GM19463 (cell line): ENCODE data around the gene GPR63.

Experiments
- ATAC-seq: cut with Tn5 transposase; IDR thresholded peaks from one replicate; pipeline ENCODE4 v1.9.1; 2021; ENCODE audit warnings: mild to moderate bottlenecking, moderate library complexity; ENCODE audit not compliant: unreplicated experiment

Gene GPR63

GRCh38 chr6:96823743-96824142, 13.5 kb downstream of the GPR63 start:
- no peak for ATAC-seq

GRCh38 chr6:96821034-96821433, 16.2 kb downstream of the GPR63 start:
- ATAC-seq, result no peak

- no peak for ATAC-seq
These were observed 20.9 kb downstream of the GPR63 start for GRCh38 chr6:96816301-96816817.

- no peak for ATAC-seq
These were observed 22.7 kb downstream of the GPR63 start for GRCh38 chr6:96814625-96815024.

- peak; percentile 40 for ATAC-seq
These were observed 25.1 kb downstream of the GPR63 start for GRCh38 chr6:96812077-96812703.

GRCh38 chr6:96811670-96812069, 25.6 kb downstream of the GPR63 start:
- no peak for ATAC-seq

GRCh38 chr6:96811136-96811535, 26.1 kb downstream of the GPR63 start:
- no peak for ATAC-seq

- ATAC-seq, result no peak
These were observed 28.2 kb downstream of the GPR63 start for GRCh38 chr6:96809119-96809518.

- ATAC-seq, result no peak
These were observed 34.2 kb downstream of the GPR63 start for GRCh38 chr6:96803106-96803481.

- peak; percentile 63 for ATAC-seq
These were observed 41.8 kb downstream of the GPR63 start for GRCh38 chr6:96795481-96795880.

DNA sequence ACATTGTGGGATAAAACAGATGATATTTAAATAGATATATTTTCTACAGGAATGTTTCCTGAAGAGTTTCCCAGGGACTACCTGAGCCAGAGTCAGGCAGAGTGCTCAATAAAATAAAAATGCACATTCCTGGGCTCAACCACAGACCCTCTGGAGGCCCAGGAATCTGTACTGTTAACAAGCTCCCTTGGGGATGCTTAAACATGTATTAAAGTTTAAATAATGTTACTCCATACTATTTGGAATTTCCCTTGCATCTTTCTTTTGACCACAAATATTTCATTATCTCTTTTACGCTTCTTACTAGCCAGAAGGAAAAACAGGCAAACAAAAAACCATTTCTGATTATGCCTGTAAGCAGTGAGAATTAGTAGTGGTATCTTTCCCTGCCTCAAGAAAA, 42.3 kb downstream of the GPR63 start:
- peak; percentile 16 for ATAC-seq

DNA sequence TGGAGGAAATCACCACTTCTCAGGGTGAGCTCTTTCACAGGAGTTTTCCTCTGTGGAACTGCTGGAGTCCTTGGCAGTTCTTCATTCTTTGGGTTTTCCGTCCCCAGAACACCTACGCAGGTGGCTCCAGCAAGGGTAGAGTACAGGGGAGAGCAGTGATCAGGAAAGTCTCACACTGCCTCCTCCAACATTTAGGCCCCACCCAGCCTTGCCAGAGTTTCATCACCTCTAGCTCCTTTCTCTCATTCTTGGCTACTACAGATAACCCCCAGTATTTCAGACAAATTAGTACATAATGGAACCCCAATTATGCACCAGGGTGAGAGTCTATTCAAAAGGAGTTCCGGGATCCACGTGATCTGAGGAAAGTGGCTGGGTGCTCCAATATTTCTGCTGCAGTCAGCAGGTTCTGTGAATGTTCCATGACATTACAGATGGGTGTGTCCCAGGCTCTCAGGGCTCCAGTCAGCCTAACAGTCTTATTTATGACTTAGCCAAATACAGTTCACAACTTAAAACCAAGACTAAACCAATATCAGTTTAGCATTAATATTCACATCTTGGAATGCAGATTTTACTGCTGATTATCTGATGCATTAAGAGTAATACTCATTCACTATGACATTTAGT, 44.6 kb downstream of the GPR63 start:
- ATAC-seq, result no peak

DNA sequence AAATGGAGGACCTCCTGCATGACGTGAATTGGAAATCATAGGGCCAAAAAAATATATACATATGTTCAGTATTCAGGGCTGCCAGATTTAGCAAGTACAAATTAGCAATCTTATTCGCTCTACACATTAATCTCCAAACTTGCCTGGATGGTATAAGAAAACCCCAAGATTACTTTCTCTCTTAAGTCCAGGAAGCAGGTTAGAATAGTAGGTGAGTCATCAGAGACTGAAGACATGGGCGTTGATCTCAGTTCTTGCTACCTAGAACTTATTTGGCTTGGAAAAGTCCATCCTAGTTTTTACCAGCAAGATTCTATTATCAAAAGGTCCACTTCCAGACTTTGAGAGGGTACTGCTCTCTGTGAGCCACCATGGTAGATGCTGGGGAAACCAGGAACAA, 47.4 kb downstream of the GPR63 start:
- no peak for ATAC-seq

GRCh38 chr6:96787846-96788580, 49.3 kb downstream of the GPR63 start:
- no peak for ATAC-seq

GRCh38 chr6:96786336-96786735, 50.9 kb downstream of the GPR63 start:
- no peak for ATAC-seq

DNA sequence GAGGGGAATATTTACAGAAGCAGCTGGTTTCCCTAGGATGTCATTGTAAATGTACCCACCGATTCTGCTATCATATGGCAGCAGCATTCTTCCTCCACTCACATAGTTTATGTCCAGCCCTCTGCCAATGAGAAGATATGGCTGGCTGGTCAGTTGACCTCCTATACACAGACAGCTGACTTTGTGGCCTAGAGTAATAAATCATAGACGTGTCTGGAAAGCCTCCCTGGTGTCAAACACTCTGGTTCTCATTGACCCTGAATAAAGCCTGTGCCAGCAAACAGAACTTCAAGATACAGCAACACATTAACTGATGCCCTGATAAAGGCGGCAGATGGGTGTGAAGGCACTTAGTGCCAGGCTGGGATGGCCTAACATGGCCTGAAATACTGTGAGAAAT, 52.6 kb downstream of the GPR63 start:
- no peak for ATAC-seq

DNA sequence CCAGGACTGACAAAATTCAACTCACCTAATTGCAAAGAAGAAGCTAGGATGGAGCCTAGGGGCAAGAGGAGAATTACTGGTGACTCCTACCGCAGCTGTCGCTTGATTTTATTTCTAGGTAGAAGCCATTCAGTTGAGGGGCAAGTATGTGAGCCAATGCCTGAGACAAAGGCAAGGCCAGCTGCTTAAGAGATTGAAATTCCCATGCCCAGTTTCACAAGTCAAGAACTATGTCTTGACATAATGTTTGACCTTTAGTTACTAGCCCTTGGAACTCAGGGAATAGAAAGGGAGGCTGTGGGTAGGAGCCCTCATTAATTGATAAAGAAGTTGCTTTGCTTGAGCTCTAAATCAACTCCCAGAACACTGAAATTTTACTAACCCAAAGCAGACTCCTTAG, 54.0 kb downstream of the GPR63 start:
- ATAC-seq, result no peak

- ATAC-seq, result no peak
These were observed 55.7 kb downstream of the GPR63 start for GRCh38 chr6:96781557-96781956.

- ATAC-seq, result no peak
These were observed 60.2 kb downstream of the GPR63 start for GRCh38 chr6:96777113-96777512.

GRCh38 chr6:96775727-96776400, 61.4 kb downstream of the GPR63 start:
- no peak for ATAC-seq

- no peak for ATAC-seq
These were observed 70.5 kb downstream of the GPR63 start for GRCh38 chr6:96766769-96767168.
